Measurements from ENCODE around the gene GOLGA6L24. TPM values are rescaled to one million over a fixed set of nuclear protein-coding genes. Genes with fewer than 3 reads are reported as not detected.
"Not testable (repeated sequence)": the region's sequence is repeated elsewhere in the genome, so short reads cannot be mapped to it uniquely, and the experiment has no call there.

Gene GOLGA6L24, protein sequence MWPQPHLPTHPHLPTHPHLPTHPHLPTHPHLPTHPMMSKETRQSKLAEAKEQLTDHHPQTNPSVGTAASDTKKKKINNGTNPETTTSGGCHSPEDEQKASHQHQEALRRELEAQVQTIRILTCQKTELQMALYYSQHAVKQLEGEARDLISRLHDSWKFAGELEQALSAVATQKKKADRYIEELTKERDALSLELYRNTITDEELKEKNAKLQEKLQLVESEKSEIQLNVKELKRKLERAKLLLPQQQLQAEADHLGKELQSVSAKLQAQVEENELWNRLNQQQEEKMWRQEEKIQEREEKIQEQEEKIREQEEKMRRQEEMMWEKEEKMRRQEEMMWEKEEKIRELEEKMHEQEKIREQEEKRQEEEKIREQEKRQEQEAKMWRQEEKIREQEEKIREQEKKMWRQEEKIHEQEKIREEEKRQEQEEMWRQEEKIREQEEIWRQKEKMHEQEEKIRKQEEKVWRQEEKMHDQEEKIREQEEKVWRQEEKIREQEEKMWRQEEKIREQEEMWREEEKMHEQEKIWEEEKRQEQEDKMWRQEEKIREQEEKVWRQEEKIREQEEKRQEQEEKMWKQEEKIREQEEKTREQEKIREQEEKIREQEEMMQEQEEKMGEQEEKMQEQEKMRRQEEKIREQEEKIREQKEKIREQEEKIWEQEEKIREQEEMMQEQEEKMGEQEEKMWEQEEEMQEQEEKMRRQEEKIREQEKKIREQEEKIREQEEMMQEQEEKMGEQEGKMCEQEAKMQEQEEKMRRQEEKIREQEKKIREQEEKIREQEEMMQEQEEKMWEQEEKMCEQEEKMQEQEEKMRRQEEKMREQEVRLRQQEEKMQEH
- not detected for polyA plus RNA-seq (2013, experiment 1 of 2)
- polyA plus RNA-seq (2013, experiment 2 of 2), result not detected

DNA sequence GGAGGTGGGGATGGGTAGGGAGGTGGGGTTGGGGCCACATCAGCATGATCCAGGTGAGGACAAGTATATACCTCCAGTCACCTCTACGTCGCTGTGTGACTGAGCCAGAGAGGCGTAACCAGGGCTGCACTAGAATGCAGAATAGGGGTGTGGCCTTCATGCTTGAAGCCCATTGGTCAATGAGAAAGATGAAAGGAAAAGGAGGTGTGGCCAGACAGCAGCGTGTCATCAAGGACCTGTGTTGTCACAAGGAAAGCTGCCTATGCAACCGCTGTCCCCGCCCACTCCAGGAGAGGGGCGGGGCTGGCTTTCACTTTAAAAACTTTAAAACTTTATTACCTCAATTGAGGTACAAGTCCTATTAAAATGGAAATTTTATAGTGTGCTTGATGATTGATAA lies at the start of gene GOLGA6L24:
TSS of gene GOLGA6L24 (minus strand) at position 101 of the 400 bp plus-strand sequence. CDS start at position 40, 61 bp downstream.
- not testable (repeated sequence) for H3K9me3 ChIP-seq (ENCODE audit: insufficient read depth, low read depth, low read length); H3K27me3 ChIP-seq (ENCODE audit: insufficient read depth, low read length); H3K27ac ChIP-seq (ENCODE audit: low read depth, low read length); H3K4me3 ChIP-seq (ENCODE audit: low read length); H3K36me3 ChIP-seq (ENCODE audit: insufficient read depth, low read length); H3K9ac ChIP-seq (ENCODE audit: low read depth, low read length); H3K4me1 ChIP-seq (ENCODE audit: insufficient read depth, low read length)
- no CpG with 5 or more reads among the region's 7 CpGs for WGBS

DNA sequence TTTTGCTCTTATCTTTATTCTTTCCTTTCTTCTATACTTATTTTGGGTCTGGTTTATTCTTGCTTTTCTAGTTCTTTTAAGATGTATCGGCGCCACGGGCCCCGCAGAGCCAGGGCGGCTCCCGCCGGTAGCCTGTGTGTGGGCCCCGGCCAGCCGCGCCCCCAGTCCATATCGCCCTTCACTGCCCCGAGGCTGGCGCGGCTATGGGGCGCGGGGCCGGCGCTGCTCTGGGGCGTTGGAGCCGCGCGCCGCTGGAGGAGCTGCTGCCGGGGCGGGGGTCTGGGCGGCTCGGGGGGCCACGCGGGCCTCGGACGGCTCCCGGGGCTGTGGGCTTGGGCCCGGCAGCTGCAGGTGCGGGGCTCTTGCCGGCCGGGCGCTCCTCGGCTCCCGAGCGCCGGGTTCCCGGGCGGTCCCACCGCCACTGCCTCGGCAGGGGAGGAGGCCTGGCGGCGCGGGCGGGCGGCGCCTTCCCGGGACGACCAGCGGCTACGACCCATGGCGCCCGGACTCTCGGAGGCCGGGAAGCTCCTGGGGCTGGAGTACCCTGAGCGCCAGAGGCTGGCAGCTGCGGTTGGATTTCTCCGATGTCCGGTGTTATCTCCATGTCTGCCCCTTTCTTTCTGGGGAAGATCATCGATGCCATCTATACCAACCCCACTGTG lies 45.0 kb upstream of the GOLGA6L24 start:
- H3K27me3 ChIP-seq (ENCODE audit: insufficient read depth, low read length); H3K36me3 ChIP-seq (ENCODE audit: insufficient read depth, low read length); H3K9me3 ChIP-seq (ENCODE audit: insufficient read depth, low read depth, low read length); H3K4me1 ChIP-seq (ENCODE audit: insufficient read depth, low read length); H3K4me3 ChIP-seq (ENCODE audit: low read length); H3K27ac ChIP-seq (ENCODE audit: low read depth, low read length); H3K9ac ChIP-seq (ENCODE audit: low read depth, low read length): not testable (repeated sequence)
- no CpG with 5 or more reads among the region's 64 CpGs for WGBS

DNA sequence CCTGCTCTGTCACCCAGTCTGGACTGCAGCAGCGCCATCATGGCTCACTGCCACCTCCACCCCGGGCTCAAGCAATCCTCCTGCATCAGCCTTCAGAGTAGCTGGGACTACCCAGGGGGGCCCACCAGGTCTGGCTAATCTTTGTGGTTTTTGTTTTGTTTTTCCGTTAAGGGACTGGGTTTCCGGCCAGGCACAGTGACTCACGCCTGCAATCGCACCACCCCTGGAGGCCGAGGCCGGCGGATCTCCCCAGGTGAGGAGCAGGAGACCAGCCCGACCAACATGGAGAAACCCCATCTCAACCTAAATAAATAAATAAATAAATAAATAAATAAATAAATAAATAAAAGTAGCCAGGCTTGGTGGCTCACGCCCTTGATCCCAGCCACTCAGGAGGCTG lies 38.1 kb upstream of the GOLGA6L24 start:
- not testable (repeated sequence) for H3K27ac ChIP-seq (ENCODE audit: low read depth, low read length); H3K4me1 ChIP-seq (ENCODE audit: insufficient read depth, low read length); H3K4me3 ChIP-seq (ENCODE audit: low read length); H3K27me3 ChIP-seq (ENCODE audit: insufficient read depth, low read length); H3K36me3 ChIP-seq (ENCODE audit: insufficient read depth, low read length); H3K9ac ChIP-seq (ENCODE audit: low read depth, low read length); H3K9me3 ChIP-seq (ENCODE audit: insufficient read depth, low read depth, low read length)
- no CpG with 5 or more reads among the region's 11 CpGs for WGBS

DNA sequence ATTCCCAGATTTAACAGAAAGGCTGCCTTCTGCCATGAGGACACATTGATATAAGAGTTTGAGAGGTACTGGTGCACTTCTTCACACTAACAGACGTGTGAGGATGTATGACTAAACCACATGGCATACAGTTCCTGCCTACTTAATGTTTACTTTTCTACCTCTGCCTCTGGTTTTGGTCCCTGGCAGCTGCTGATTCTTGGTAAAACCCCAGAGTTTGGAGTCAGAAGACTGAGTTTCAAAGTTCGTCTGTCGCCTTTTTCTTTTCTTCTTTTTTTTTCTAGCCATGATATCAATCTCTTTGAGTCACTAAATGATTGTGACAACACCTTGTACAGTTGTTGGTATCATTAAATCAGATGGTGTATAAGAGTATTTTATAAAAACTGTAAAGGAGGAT lies 22.2 kb upstream of the GOLGA6L24 start:
- not testable (repeated sequence) for H3K4me1 ChIP-seq (ENCODE audit: insufficient read depth, low read length); H3K27me3 ChIP-seq (ENCODE audit: insufficient read depth, low read length); H3K9ac ChIP-seq (ENCODE audit: low read depth, low read length); H3K27ac ChIP-seq (ENCODE audit: low read depth, low read length); H3K4me3 ChIP-seq (ENCODE audit: low read length); H3K9me3 ChIP-seq (ENCODE audit: insufficient read depth, low read depth, low read length); H3K36me3 ChIP-seq (ENCODE audit: insufficient read depth, low read length)
- WGBS, result no CpG with 5 or more reads among the region's 3 CpGs

DNA sequence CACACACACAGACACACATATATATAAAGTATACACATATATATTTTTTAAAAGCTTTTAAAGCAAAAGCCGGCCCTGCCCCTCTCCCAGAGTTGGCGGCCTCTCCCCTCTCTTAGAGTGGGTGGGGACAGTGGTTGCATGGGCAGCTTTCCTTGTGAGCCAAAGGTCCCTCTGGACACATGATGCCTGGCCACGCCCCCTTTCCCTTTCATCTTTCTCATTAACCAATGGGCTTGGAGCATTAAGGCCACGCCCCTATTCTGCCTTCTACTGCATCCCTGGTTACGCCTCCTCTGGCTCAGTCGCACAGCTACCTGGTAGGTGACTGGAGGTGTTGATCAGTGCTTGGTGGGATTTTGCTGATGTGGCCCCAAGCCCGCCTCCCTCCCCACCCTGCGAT lies 20.5 kb upstream of the GOLGA6L24 start, which contains the start of gene GOLGA8F:
TSS of gene GOLGA8F (plus strand) at position 301 of the 400 bp plus-strand sequence. CDS start at position 399, 98 bp downstream.
- not testable (repeated sequence) for H3K4me3 ChIP-seq (ENCODE audit: low read length); H3K9me3 ChIP-seq (ENCODE audit: insufficient read depth, low read depth, low read length); H3K4me1 ChIP-seq (ENCODE audit: insufficient read depth, low read length); H3K36me3 ChIP-seq (ENCODE audit: insufficient read depth, low read length); H3K27ac ChIP-seq (ENCODE audit: low read depth, low read length); H3K9ac ChIP-seq (ENCODE audit: low read depth, low read length); H3K27me3 ChIP-seq (ENCODE audit: insufficient read depth, low read length)
- no CpG with 5 or more reads among the region's 8 CpGs for WGBS

DNA sequence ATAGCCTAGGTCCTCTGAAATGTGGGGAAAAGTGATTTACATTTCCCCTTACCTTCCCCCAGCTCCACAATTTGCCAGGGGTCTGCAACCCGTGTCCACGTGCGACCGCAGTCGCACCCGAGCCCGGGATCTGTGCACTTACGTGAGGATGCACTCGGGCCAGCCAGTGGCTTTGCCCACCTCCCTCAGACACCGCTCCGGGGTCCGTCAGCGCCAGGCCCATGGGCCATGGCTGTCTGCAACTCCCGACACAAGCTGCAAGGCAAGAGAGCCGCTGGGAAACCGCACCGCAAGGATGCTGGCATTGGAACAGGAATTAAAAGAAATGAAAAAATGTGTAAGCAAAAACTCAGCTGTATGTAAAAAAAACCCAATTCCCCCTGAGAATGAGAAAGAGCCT lies 7.6 kb upstream of the GOLGA6L24 start:
- 100% methylated on average over 1 of the region's 17 CpGs for WGBS

DNA sequence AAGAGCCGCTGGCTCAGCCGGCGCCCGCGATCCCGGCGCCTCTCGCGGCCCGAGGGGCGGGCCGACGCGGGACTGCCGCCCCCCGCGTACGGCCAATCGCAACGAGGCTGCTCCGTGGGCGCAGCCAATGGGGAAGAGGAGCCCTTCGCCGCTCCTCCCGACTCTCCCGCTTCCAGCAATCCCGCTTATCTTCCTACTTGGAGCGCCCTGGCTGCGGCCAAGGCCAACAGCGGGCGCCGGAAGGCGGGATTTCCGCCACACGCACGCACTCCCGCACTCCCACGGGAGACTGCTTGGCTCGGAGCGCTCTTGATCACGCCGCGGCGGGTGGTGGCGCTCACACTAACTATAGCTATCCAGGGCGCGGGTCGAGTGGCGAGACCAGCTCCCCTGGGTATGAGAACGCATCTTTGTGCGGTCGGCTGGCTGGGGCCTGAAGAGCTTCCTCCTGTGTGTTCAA lies 35.7 kb downstream of the GOLGA6L24 start, which contains the start of gene HERC2:
TSS of gene HERC2 (minus strand) at position 51 of the 460 bp plus-strand sequence. CDS start 746 bp downstream, outside the sequence.
- no CpG with 5 or more reads among the region's 52 CpGs for WGBS
- H3K4me3 ChIP-seq (ENCODE audit: low read length), result peak within 1 kb of the TSS; percentile 47
- not testable (repeated sequence) for H3K27me3 ChIP-seq (ENCODE audit: insufficient read depth, low read length); H3K27ac ChIP-seq (ENCODE audit: low read depth, low read length); H3K36me3 ChIP-seq (ENCODE audit: insufficient read depth, low read length); H3K9ac ChIP-seq (ENCODE audit: low read depth, low read length); H3K4me1 ChIP-seq (ENCODE audit: insufficient read depth, low read length); H3K9me3 ChIP-seq (ENCODE audit: insufficient read depth, low read depth, low read length)

More for the DNA sequence above, 7.6 kb upstream of the GOLGA6L24 start:
- H3K27ac ChIP-seq (ENCODE audit: low read depth, low read length); H3K36me3 ChIP-seq (ENCODE audit: insufficient read depth, low read length); H3K4me1 ChIP-seq (ENCODE audit: insufficient read depth, low read length); H3K9me3 ChIP-seq (ENCODE audit: insufficient read depth, low read depth, low read length); H3K9ac ChIP-seq (ENCODE audit: low read depth, low read length); H3K27me3 ChIP-seq (ENCODE audit: insufficient read depth, low read length); H3K4me3 ChIP-seq (ENCODE audit: low read length): not testable (repeated sequence)

DNA sequence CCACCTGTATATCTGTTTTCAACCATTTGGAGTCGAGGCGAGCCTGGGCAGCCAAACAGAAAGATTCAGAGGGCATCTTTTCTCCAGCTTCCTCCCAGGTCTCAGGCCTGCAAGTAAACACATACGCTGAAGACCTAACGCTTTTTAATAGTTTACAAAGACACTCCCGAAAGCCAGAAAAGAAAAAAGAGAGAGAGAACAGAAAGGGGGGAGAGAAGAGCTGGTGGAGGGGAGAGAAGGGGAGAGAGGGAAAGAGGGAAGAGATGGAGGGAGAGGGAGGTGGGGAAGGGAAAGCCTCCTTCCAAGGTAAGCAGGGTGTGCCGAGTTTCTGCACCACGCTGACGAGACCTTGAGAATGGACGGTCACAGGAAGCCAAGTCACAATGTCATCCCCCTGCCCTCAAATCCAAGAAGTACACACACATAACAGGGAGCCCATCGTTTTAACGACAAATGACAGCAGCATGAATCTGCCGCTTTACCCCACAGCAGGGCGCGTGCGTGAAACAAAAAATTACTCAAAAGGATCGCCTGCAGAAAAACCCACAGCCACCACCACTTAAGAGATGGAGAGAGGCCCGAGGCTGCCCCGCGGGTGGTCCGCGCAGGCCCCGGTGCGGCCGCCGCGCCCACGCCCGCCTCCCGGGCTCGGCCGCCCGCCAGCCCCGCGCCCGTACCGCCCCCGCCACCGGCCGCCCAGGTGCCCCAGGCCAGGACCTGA lies 36.4 kb downstream of the GOLGA6L24 start:
- WGBS, result 0% methylated on average over 8 of the region's 39 CpGs
- Histone ChIP-seq H3K4me3 (ENCODE audit: low read length) (peak overlapping the region; percentile 47), H3K36me3 (ENCODE audit: insufficient read depth, low read length) (0 out of 2 replicates have a peak, but pooled peaks cover 10% of the 10 kb centered on the region)
- not testable (repeated sequence) for H3K9ac ChIP-seq (ENCODE audit: low read depth, low read length); H3K27me3 ChIP-seq (ENCODE audit: insufficient read depth, low read length); H3K9me3 ChIP-seq (ENCODE audit: insufficient read depth, low read depth, low read length); H3K4me1 ChIP-seq (ENCODE audit: insufficient read depth, low read length); H3K27ac ChIP-seq (ENCODE audit: low read depth, low read length)

DNA sequence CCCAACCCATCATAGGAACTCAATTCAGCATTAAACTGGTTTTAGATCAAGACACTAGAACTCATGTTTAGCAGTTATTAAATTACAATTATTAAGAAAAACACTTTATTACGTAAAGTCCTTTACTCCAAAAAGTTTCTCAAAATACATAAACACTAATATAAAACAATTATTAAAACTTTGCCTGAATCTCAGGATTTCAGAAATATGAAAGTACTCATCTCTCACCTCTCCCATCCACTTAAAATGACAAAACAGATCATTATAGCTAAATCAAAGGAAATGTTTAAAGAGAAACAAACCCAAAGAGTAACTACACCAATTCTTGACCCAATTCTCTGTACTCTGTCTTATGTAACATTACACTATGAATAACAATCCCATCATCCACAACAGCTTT lies 38.2 kb downstream of the GOLGA6L24 start:
- peaks cover 17% of the 10 kb centered on the region; the same call in 1 of the 2 replicates for H3K36me3 ChIP-seq (ENCODE audit: insufficient read depth, low read length)
- H3K27me3 ChIP-seq (ENCODE audit: insufficient read depth, low read length); H3K4me3 ChIP-seq (ENCODE audit: low read length); H3K27ac ChIP-seq (ENCODE audit: low read depth, low read length); H3K4me1 ChIP-seq (ENCODE audit: insufficient read depth, low read length); H3K9me3 ChIP-seq (ENCODE audit: insufficient read depth, low read depth, low read length); H3K9ac ChIP-seq (ENCODE audit: low read depth, low read length): not testable (repeated sequence)
- WGBS, result 92% methylated on average over 1 of the region's 1 CpG

DNA sequence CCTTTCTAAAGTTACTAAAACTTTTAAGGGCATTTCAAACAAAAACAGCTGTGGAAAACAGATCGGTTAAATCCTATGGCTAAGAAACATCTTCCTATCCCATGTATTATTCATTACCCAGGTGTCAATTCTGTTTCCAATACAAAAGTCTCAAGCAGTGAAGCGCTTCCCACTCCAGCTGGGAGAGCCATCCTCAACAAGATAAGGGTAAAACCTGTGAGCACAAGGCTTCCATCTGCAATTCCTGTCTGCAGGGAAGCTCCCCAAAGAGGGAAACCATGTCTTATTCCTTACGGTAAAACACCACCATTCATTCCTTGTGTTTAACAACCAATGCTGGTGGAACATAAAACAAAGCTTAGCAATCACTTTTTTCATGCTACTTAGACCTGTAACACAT lies 39.1 kb downstream of the GOLGA6L24 start:
- not testable (repeated sequence) for H3K4me3 ChIP-seq (ENCODE audit: low read length); H3K9me3 ChIP-seq (ENCODE audit: insufficient read depth, low read depth, low read length); H3K27me3 ChIP-seq (ENCODE audit: insufficient read depth, low read length); H3K4me1 ChIP-seq (ENCODE audit: insufficient read depth, low read length); H3K27ac ChIP-seq (ENCODE audit: low read depth, low read length); H3K9ac ChIP-seq (ENCODE audit: low read depth, low read length)
- WGBS, result no CpG with 5 or more reads among the region's 3 CpGs
- H3K36me3 ChIP-seq (ENCODE audit: insufficient read depth, low read length), result peaks cover 20% of the 10 kb centered on the region; the same call in 1 of the 2 replicates

All from HUES64 (cell line).